Cardiac fibroblast (primary cell): ENCODE results near the gene CUEDC1.

Experiments used
- DNase-seq, 2 donors: peaks; one replicate each; pipeline versions ENCODE4 v3.0.0 to v3.0.0-alpha.2; 2010; ENCODE audit warnings: low read depth in 2 of 2
- H3K4me3 ChIP-seq, 2 donors: replicated peaks in 1 of 2; 1 replicate in 1 of 2; 2 replicates in 1 of 2; pipeline ENCODE4 v1.5.1; 2011; ENCODE audit warnings: low read depth in 2 of 2, low read length in 2 of 2, mild to moderate bottlenecking in 2 of 2, moderate library complexity in 1 of 2
- CTCF ChIP-seq: IDR thresholded peaks from one replicate; pipeline ENCODE4 v1.5.1; 2011; ENCODE audit warnings: low read depth, mild to moderate bottlenecking, low read length, inconsistent platforms

Gene CUEDC1

DNA sequence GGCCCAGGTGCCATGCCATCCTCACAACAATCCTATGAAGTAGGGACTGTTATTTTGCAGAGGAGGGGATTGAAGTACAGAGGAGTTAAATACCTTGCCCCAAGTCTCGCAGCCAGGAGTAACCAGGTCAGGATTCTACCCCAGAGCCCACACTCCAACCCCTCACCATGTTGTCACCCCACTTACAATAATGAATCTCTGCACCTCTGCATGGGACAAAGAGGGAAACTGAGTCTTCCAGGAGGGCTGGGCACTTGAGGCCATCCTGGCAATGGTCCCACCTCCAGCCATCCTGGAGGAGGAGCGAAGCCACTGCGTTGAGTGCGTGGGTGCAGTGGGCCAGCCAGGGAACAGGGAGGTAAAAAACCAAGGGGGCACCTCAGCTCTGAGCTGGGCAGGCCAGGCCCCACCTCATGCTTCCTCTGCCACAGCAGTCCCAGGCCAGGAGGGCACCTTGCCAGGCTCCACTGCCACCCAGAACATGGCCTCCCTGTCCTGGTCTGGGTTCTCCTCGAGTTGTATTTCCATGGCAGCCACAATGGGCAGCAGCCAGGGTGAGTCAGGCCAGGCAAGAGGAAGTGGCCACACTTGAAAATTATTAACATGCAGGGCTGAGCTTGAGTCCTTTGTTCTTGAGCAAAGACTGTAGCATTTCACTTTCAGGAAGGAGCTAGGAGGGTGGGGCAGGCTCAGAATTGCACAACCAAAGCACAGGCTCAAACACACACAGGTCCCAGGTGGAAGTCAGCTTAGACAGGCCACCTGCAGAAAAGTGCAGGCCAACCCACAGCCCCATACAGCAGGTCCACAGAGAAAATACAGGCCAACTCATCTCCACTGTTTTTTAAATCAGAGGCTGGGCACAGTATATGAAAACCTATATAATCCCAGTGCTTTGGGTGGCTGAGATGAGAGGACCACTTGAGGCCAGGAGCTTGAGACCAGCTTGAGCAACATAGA, 52.1 kb downstream of the CUEDC1 start:
- peak; percentile 87 to 90 for DNase-seq
- no peak overlapping the region for H3K4me3 ChIP-seq
- no peak for TF ChIP-seq CTCF

DNA sequence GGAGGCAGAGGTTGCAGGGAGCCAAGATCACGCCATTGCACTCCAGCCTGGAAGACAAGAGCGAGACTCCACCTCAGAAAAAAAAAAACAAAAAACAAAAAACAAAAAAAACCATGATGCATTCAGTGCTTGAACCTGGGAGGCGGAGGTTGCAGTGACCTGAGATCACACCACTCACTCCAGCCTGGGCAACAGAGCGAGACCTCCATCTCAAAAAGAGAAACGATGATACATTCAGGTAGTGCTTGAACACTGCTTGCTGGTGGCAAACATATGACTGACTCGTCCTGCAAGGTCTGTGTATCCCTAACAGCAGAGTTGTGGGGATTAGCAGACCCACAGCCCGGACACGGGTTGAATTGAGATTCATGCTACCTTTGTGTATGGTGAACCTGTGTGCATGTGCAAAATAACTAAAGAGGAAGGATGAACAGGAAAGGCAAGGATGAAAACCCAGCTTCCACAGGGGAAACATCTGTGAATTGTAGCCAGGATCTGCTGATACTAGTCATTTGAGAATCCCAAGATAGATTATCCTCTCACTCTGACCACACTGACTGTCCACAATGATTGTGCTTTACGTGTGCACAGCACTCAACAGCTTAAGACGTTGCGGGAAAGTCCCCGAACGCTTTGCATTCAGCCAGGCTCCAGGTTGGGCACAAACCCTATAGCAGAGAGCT, 53.0 kb downstream of the CUEDC1 start:
- no peak overlapping the region for H3K4me3 ChIP-seq
- no peak for DNase-seq
- no peak for TF ChIP-seq CTCF

DNA sequence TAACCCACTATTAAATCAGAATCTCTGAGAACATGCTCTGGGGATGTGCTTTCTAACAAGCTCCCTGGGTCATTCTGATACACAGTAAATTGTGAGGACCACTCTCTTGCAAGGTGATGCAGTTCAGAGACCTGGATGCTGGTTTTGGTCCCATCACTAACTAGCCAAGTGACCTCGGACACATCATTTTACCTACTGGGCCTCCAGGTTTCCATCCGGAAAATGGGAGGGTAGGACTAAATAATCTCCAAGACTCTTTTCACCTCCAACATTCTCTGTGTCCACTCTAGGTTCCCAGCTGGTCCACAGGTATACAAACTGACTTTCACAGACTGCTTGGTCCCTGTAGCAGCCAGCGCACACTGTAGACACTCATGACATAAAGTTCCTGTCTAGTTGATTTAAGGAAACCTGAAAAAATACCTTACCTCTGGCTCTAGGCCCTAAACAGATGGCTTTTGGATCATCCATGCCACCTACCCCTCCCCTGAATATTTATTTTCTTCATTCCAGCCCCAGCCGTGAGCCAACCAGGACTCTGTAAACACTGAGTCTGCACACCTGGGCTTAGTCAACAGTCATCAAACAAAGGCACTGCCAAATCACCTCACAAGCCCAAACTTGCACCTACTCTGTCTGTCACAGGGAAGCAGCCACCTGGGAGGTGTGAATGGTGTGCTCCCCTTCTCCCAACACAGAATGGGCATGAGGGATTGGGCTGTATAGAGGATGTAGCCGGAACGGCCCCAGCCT, 54.0 kb downstream of the CUEDC1 start:
- no peak for TF ChIP-seq CTCF
- DNase-seq: no peak
- no peak overlapping the region for H3K4me3 ChIP-seq

DNA sequence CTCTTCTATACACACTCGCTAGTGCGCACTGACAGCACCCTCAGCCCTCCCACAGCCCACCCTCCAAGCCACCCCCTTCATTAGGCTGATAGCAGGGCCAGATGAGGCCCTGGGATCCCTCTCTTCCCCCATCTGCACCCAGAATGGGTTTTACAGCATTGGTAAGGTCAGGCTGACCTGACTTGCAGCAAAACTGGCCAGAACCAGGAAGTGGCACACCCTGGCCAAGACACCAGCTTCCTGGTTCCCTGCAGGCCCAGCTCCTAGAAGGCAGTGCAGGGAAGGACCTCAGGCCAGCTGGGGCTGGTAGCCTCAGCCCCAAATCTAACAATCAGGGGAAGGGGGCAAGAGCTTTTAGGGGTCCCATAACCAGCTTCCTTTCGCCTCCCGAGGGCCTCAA, 55.4 kb downstream of the CUEDC1 start:
- no peak overlapping the region for H3K4me3 ChIP-seq
- no peak for TF ChIP-seq CTCF
- DNase-seq: no peak

GRCh38 chr17:57899391-57899790, 55.8 kb downstream of the CUEDC1 start:
- no peak for TF ChIP-seq CTCF
- DNase-seq: no peak
- H3K4me3 ChIP-seq: no peak overlapping the region

DNA sequence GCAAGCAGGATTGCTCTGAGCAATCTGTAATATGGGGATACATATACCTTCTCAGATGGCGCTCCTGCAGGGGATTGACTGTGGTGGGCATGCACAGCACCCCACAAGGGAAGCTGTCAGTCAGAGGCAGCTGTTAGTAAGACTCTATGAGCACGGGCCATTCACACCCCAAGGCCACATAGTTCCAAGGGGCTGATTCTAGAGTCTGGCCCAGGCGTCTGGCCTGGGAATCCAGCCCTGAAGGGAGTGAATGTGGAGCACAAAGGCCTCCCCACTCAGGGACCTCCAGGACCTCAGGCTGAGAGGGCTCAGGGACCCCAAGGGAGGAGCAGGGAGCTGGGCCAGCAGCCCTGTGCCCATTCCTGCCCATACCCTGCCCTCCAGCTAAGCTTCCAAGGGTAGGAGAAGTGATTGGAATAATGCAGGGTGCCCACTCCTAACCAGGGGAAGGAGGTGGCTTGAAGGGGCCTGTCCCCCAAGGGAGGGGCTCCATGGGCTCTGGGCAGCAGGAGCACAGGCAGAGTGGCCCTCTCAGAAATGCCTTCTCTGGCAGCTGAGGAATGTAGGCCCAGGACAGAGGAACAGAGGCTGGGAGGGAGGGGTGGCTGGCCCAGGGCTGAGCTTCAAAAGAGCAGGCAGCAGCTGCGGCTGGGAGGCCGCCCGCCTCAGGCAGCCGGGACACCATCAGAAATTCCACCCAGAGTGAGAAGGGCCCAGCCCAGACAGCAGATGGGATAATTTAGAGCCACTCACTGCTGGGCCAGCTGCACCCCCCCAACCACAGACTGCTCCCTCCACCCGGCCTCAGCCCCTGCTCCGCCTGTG, 56.5 kb downstream of the CUEDC1 start:
- no peak overlapping the region for H3K4me3 ChIP-seq
- DNase-seq: peak; percentile 33 to 65
- no peak for TF ChIP-seq CTCF
